ENCODE measurements around the gene TEX14.

The TEX14 gene

DNA sequence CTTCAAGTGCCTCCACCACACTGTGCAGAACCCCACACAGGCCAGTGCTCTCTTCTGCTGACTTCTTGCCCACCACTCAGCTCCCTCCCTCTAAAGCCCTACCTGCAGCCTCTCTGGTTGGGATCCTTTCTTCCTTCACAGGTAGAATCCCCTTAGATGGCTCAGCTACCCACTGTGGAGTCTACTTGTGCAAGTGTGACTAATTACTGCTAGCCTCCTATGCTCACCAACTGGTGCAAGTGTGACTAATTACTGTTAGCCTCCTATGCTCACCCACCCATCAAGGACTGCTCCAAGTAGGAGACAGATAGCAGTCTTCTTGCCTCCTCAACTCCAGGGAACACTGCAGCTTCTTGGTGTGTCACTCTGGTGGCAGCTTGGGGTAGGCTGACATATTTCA, 43.6 kb downstream of the TEX14 start:
- no peak for DNase-seq

DNA sequence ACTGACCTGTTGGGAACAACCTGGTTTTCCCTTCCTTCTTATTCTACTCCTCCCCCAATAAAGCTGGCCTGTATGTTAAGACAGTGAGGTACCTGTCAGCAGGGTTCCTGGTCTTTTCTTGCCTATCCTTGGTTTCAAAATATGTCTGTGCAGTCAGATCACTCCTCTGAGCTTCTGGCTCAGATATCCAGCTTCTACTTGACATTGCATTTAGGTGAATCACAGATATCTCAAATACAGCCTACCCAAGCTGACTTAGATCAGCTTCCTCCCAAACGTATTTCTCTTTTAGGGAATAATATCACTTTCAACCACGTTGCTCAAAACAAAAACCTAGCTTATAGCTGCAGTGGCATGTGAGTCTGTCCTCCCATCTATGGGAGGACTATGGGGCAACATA, 48.7 kb downstream of the TEX14 start:
- no peak for DNase-seq

DNA sequence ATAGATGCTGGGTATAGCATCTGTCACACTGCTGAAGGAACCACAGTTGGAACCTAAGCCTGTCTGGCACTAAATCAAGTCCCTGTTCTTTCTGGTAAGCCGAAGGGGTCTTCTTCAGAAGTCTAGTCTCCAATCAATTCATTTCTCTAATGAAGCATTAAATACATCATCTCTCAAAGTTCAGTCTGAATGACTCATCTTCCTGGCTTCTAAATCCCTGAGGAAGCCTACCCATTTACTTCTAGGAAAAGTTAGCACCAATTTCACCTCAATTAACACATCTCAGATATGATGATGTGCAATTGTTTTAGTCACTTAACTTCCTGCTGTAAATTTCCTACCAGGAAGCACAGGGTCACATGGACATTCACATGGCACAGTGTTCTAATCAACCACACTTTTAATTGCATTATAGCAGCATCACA, 49.9 kb downstream of the TEX14 start:
- DNase-seq: no peak

- no peak for DNase-seq
These were observed 51.6 kb downstream of the TEX14 start for GRCh38 chr17:58640202-58640601.

DNA sequence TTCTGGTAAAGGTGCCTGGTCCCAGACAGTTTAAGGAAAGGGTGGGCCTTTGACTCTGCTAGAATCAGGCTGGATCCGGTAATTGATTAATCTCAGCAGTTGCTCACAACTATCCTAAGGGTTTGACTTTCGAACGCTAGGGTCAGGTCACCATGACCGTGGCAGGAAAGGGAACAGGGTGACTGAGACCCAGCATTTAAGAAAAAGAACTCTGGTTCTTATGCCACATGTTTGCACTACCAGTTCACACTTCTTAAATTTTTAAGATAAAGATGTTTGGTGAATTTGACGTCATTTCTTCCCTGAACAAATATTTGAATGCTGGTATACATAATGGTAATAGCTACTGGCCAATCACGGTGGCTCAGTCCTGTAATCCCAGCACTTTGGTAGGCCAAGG, 52.2 kb downstream of the TEX14 start:
- no peak for DNase-seq

DNA sequence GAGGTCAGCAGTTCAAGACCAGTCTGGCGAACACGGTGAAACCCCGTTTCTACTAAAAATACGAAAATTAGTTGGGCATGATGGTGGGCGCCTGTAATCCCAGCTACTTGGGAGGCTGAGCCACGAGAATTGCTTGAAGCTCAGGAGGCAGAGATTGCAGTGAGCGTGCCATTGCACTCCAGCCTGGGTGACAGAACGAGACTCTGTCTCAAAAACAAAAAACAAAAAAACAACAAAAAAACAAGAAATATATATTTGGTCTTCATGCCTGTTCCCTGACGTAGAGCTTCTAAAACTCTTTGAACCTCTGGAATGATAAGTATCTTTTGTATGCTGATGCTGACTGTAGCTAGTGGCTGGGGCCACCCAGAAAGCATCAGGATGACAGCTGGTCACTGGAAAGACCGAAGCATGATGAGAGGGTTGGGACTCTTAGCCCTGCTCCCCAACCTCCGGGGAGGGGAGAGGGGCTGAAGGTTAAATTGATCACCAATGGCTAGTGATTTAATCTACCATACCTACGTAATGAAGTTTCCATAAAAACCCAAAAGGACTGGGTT, 54.8 kb downstream of the TEX14 start:
- DNase-seq: no peak

GRCh38 chr17:58632324-58633314, 59.2 kb downstream of the TEX14 start:
- no peak for DNase-seq

GRCh38 chr17:58631523-58632323, 60.1 kb downstream of the TEX14 start:
- peak; percentile 92 to 94 for DNase-seq

GRCh38 chr17:58630883-58631522, 60.8 kb downstream of the TEX14 start:
- peak; percentile 23 to 36 for DNase-seq

DNA sequence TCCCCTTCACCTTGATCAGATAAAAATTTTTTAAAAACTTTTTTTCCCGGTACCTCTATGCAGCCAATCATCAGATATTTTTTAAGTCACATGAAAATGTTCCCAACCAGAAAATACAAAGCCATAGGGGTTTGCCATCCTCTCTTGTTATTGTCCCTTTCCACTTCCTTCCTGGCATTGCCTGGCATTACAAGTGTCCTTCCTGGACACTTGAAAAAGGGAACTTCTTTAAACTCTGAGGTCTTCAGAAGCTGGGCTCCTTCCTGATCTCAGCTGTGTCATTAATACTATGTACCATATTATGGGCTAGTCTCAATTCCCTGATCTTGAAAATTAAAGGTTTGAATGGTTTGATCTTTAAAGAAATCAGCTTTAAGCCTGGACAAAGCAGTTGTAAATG, 64.9 kb downstream of the TEX14 start:
- no peak for DNase-seq

GRCh38 chr17:58624751-58625150, 67.1 kb downstream of the TEX14 start:
- DNase-seq: no peak

DNA sequence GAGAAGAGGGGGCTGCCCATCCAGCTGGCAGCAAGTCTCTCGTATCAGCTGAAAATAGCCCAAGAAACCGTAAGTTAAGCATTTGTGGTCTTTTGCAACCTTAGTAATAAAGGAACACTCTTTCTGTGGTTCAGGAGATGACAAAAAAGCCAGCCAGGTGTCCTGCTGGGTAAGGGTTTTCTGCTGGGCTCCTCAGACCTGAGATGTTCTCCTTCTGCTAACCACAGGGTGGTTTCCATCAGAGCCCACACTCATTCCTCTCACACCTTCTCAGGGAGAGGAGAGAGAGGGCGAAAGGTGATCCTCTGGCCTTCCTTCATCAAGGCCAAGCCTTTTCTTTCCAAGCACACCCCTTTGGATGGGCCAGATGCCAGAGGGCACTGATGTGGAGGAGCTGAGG, 70.7 kb downstream of the TEX14 start:
- no peak for DNase-seq

- DNase-seq: no peak
These were observed 73.5 kb downstream of the TEX14 start for GRCh38 chr17:58618336-58618735.

DNA sequence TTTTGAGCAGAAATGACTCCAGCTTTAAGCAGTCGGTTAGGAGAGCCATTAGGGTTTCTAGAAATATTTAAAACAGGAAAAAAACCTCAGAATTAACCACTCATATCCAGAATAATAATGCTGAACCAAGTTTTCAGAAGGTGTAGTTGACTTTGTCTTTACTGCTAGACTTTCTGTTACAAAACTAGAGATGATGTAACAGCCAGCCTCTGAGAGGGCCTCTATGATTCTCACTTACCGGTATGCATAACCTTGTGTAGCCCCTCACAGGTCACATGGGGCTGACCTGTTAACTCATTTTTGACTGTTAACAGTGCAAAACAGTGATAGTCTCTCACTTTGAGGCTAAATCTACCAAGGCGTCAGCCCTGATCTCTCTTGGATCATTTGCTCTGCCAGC, 74.3 kb downstream of the TEX14 start:
- no peak for DNase-seq

DNA sequence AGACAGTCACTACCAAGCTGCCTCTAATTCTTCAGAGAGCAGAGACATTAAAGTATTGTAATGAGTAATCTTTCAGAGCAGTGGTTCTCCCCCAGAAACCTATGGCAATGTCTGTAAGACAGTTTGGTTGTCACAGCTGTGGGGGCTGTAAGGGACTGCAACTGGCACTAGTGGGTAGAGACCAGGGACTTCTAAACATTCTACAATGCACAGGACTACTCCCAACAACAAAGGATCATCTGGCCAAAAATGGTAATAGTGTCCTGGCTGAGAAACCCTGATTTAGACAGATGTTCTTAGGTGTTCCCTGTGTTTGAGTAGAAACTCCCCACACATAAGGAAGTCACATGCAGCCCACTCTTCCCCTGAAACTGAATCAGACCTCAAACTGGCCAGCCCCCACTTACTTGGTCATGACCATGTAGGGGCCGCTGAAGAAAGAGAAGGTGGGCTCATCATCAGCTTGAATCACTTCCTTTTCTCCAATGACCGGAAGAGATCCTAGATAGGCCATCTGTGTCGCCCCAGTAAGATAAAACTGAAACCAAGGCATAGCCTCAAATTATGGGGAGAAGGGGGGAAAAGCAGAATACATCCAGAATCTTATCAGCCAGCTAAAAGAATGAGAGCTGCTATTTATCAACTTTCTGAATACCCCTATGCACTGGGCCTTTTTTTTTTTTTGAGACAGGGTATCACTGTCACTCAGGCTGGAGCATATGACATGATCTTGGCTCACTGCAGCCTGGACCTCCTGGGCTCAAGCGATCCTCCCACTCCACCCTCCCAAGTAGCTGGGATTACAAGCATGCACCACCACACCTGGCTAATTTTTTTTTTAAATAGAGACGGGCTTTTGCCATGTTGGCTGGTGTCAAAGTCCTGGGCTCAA, 75.8 kb downstream of the TEX14 start:
- DNase-seq: no peak

DNA sequence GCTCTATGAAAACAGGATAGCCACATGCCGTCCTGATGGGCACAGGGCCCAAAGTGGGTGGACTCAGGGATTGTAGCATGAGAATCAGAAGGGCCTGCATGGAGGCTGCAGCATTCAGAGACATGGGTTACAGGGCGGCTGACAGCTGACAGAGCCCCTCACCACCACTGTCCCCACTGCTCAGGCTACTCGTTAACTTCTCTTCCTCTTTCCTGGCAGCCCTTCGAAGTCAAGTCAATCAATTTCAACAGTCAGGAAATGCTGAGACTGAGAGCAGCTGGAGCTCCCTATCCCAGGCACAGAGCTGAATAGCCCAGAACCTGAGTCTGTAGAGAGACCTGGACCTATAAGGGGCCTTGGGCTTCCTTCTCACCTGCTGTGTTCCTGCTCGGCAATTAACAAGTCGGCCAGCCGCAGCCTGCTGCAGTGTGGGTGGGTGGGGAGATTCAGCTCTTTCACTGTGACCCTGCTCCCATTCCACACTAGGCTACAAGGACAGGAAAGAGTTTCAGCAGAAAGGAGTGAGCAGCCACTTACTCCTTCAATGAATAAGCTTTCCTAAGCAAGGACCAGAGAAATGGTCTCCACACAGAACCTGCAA, 76.9 kb downstream of the TEX14 start:
- DNase-seq: no peak

- no peak for DNase-seq
These were observed 80.5 kb downstream of the TEX14 start for GRCh38 chr17:58611331-58611730.

DNA sequence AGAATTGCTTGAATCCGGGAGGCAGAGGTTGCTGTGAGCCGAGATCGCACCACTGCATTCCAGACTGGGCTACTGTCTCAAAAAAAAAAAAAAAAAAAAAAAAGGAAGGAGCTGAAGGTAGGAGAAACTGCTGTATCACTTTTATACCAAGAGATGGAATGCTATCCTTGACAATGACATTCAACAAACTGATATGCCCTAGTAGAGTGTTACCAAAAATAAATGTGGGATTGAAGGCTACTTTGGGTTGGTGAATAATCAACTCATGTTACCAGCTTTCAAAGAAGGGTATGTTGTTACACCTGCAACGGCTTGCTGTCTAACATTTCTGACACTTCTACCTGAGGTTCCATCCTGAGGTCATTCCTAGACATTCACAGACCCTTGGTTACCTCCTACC, 84.9 kb downstream of the TEX14 start:
- no peak for DNase-seq

DNA sequence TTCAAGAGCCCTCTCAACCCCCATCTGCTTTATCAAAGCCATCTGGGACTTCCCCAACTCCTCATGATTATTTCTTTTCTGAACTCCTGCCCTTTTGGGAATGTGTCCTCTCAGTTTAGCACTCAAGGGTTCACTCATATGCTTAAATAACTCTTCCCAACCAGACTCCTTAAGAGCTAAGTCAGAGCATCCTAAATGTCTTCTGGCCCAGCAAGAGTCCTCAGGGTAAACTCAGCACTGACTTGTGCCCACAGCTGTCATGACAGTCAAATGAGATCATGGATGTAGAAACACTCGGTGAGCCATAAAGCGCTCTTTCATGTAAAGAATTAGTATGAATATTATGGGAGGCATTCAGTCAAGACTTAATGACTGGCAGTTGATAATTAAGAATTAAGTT, 85.9 kb downstream of the TEX14 start:
- no peak for DNase-seq

DNA sequence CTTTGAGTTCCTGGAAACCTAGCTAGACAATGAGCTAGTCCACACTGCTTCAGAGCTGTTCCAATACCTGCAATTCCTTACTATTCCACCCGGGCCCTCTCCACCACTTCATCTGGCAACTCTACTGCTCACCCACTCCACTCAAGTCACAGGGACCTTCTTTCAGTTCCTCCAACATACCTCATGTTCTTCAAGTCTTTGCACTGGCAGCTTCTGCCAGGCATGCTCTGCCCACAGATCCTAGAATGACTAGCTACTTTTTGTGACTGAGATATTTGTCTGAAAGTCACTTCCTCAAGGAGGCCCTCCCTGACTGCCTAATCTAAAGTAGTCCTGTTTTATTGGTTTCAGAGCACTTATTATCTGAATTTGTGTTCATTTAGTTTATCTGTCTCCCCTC, 86.4 kb downstream of the TEX14 start:
- no peak for DNase-seq

DNA sequence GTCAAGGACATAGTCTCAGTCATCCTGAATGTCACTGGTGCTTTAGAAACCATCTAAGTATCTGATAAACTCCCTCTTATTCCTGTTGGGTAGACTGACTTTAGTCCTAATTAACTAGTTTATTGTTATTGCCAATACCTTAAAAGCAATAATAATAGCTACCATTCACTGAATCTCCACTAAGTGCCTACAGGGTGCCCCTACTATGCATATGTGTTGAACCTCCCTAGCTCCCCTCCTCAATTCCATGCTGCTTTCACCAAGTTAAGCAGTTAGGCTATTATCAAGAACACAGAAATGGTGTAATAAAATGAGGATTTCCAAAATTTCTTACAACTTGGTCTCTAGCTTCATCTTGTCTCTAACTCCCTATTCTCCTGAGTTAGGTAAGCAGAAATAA, 89.9 kb downstream of the TEX14 start:
- no peak for DNase-seq

DNA sequence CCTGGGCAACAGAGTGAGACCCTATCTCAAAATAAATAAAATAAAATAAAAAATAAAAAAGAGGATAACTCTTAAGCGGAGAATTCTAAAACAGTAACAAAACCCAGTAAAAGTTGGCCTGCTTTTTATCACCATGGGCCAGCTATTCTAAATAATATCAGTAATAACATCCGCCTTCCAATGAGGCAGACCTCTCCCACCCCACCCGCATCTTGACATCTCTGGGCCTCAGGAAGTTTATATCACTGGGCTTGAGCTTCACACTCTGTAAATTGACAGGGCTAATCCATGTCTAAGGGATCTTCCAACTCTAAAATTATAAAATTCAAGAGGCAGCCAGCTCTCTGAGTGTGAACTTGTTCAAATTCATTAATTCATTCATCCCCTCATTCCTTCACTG, 94.5 kb downstream of the TEX14 start:
- no peak for DNase-seq
